GM18861 (cell line): ENCODE data around the gene ARL4C.

ENCODE experiments used
- ATAC-seq: cut with Tn5 transposase; IDR thresholded peaks from one replicate; pipeline ENCODE4 v1.9.1; 2021; ENCODE audit not compliant: unreplicated experiment

ARL4C gene, protein sequence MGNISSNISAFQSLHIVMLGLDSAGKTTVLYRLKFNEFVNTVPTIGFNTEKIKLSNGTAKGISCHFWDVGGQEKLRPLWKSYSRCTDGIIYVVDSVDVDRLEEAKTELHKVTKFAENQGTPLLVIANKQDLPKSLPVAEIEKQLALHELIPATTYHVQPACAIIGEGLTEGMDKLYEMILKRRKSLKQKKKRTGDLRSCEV

GRCh38 chr2:234496835-234497593 is at the start of gene ARL4C:
ARL4C (minus strand) TSS chr2:234497081; CDS start chr2:234496586, 495 bp downstream.
- no peak for ATAC-seq

DNA sequence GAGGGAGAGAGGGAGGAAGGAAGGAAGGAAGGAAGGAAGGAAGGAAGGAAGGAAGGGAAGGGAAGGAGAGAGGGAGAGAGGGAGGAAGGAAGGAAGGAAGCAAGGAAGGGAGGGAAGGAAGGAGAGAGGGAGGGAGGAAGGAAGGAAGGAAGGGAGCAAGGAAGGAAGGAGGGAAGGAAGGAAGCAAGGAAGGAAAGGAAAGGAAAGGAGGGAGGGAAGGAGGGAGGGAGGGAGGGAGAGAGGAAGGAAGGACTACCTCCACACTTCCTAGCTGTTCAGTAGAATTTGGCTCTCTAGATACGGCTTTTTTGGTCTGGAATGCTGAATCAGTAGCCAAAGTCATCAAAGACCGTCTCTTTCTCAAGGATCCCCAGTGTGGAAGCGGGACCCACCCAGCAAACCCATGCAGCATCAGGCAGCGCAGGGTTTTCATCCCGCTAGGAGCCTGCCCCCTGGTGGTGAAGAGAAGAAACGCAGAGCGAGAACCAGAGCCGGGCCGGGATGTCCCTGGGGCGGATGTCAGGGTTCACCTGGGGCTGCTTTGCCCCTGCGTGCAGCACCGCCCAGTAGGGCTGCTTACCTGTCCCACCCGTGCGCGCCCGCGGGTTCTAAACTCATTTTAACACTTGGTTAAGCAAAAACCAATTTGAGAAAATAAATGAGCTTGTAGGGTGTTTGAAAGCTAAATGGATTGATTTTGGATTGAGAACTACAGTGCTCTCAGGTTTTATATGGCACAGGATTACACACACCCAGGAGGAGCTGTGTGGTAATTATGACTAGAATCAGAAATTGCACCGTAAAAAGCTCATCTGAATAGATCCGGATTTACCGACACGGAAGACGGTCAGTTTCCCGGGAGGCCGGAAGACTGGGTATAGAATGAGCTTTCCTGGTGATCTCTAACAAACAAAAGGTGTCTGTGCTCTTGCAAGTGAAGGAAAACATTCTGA is 48.1 kb upstream of the ARL4C start:
- ATAC-seq: no peak

DNA sequence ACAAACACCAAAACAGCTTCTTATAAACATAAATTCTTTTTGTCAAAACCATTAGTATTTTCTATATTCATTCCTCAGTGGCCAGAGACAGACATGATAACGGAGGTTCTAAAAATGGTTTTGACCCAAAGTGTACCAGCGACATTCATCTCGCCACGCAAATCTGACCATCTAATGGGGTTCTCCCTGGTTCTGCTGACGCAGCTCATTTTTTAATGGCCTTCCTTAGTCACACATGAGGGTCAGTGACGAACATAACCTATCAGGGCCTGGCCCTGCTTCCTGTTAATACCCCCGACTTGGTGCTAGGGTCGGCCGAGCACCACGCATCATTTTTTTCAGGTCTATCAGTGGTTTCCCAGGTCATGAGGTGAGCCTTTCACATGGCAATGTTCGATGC is 45.9 kb upstream of the ARL4C start:
- ATAC-seq: no peak

DNA sequence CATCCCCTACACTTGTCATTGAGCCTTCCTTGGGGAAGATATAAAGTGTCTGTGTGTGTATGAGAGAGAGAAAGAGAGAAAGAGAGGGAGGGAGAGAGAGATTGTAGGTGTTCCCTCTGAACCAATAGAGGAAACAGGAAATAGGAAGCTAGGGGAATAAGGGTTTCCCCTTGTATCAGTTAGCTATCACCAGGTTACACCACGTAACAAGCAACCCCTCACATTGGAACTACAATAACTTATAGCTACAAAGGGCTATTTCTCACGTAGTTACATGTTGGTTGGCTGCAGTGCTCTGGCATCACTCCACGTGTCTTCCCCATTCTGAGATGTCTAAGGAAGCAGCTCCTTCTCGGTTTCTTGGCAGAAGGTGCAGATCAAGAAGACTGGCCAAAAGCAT is 41.0 kb upstream of the ARL4C start:
- no peak for ATAC-seq

DNA sequence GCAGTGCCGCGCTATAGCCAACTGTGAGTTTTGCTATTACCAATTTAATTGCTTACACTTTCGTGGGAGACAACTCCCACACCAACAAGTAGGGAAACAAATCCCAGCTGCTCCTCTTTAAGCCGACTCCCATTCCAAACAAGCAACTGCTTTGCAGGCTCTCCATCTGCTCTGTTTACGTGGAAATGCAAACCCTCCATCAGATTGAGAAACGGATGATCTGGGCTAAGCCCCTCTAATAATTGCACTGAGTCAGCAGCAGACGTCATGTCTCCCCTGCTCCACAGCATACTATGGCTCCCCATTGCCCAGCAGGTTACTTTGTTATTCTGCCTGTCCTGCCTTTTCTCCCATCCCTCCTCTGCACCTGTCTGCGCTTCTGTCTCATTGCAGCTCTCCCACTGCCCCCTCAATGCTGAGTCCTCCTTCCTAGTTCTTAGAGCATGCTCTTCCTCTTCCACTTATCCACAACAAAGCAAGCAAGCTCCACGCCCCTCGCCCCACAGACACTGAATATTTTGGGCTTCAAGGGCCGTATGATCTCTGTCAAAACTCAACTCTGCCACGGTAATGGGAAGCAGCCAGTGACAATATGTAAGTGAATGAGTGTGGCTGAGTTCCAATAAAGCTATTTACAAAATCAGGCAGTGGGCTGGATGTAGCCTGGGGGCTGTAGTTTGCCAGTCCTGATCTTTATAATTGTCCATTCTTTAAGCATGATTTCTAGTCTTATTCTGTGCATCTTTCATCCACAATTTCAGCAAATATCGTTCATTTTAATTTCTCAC is 39.5 kb upstream of the ARL4C start:
- ATAC-seq: no peak

GRCh38 chr2:234535464-234535863 is 38.6 kb upstream of the ARL4C start:
- ATAC-seq: no peak

DNA sequence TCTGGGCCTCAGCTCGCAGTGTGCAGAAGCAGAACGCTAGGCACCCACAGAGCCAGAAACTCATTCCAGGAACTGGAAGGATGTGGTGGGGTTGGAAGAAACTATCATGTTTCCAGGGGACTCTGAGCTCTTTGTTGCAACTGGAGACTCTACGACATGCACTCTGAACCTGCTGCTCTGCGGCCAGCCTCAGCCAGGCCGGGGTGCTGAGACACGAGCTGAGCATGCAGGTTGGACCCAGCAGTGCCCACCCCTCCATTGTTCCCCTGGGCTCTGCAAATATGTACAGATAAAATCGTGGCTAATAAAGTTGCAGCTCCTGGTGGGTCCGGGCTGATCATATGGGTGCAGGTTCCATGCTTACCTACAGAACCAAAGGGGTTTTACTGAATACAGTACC is 37.6 kb upstream of the ARL4C start:
- ATAC-seq: no peak

GRCh38 chr2:234533626-234534025 is 36.7 kb upstream of the ARL4C start:
- ATAC-seq: no peak

DNA sequence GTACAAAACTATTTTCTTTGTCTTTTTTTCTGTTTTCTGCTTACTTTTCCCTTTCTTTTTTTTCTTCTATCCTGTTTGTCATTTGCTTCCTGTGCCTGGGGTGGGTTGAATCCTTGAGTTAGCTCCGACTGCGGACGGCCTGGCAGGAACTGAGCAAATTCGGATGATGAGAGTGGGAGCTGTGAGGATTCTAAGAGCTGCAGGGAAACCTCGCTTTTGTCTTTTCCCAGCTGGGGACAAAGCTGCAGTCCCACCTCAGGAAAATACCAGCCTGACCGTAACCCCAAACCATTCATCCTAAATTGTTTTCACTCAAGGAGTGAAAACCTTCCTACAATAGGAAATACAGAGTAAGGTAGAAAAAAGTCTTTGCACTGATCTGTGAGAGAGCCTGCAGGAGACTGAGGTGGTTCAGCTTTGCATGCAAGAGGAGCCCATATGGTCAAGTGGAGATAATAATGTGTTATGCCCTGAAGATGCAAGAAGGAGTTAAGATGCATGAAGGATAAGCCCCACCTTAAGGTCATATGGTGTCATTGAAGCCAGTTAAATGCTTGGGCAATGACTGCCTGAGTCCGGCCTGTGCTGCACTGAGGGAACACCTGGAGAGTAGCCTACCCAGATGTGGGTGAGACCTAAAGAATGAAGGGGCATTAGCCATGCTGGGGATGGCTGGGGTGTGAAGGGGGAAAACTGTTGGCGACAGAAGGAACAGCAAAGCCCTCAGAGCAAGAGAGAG is 31.7 kb upstream of the ARL4C start:
- ATAC-seq: no peak

GRCh38 chr2:234526711-234527110 is 29.8 kb upstream of the ARL4C start:
- no peak for ATAC-seq

DNA sequence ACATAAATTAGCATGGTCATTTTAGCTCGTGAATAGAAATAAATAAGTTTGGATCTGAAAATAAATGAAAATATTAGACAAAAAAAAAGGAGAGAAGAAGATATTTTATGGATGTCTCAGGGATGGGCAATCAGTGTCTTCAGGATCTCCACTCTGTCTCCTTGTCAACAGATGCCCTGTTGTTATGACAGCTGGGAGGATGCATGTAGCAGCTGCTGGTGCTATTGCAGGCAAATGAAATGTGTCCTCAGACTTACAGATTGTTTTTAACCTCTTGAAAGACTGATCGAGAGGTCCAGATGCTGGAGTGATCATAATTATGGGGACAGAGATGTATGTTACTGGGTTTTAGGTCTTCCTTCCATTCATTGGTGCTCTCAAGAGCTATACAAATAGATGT is 24.7 kb upstream of the ARL4C start:
- ATAC-seq: no peak

GRCh38 chr2:234518986-234519642 is 22.2 kb upstream of the ARL4C start:
- no peak for ATAC-seq

- no peak for ATAC-seq
Observed at GRCh38 chr2:234517971-234518370, 21.1 kb upstream of the ARL4C start.

GRCh38 chr2:234514873-234515638 is 18.2 kb upstream of the ARL4C start:
- ATAC-seq: no peak

- no peak for ATAC-seq
Observed at GRCh38 chr2:234514099-234514498, 17.2 kb upstream of the ARL4C start.

DNA sequence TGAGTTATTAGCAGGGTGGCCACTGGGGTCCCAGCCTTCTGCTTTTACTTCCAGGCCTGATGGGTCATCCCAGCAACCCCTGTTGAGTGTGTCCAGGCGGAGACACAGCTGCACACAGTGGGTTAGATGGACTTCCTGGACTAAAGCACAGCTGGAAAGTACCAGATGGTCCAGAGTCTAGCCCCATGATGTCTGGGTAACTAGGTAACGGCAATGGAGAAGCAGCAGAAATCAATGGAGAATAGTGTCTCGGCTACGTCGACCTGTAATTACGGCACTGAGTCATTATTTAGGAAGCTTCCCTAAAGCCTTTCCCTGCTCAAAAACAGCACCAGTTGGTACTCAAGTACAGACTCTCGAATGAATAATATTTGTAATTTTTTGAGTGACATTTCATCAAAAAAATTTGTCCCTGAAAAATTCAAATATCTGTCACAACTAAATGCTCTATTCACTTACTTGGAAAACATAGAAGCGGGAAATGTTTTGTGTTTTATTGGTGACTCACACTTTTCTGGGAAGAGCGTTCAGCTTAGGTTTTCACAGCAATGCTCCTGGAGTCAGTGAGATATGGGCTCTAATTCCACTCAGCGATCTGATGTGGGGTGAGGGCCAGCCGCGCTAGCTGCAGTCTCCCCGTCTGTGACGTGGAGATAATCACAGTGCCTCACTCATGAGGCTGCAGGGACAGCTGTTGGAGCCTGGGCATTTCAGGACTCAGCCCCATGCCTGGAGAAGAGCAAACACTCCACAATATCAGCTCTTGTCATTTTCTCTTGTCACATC is 16.2 kb upstream of the ARL4C start:
- ATAC-seq: no peak

- ATAC-seq: no peak
Observed at GRCh38 chr2:234502919-234503285, 6.0 kb upstream of the ARL4C start.

GRCh38 chr2:234502285-234502918 is 5.5 kb upstream of the ARL4C start:
- no peak for ATAC-seq
